Chondrocyte (in vitro differentiated cells): ENCODE results near the gene SCGB1C1. TPM values are rescaled to one million over a fixed set of nuclear protein-coding genes. Genes with fewer than 3 reads are reported as not detected.
A peak's percentile ranks its signal among the peaks of the same experiment; 100 is the strongest.

ENCODE experiments used
- DNase-seq: peaks from one replicate; pipeline ENCODE4 v3.0.0; 2021; ENCODE audit warnings: mixed read lengths, low spot score
- H3K27ac Mint-ChIP-seq: one replicate; pipeline ENCODE4 v1.8.0; 2021; ENCODE audit warnings: mild to moderate bottlenecking, moderate library complexity, mixed read lengths; ENCODE audit not compliant: unreplicated experiment
- H3K27me3 Mint-ChIP-seq: 2 replicates; pipeline ENCODE4 v1.8.0; 2021; ENCODE audit warnings: low read depth, mixed read lengths
- H3K36me3 Mint-ChIP-seq: 2 replicates; pipeline ENCODE4 v1.8.0; 2021; ENCODE audit warnings: low read depth, mixed read lengths
- H3K4me1 Mint-ChIP-seq: 2 replicates; pipeline ENCODE4 v1.8.0; 2021; ENCODE audit warnings: low read depth, mild to moderate bottlenecking, mixed read lengths
- H3K4me3 Mint-ChIP-seq: one replicate; pipeline ENCODE4 v1.8.0; 2021; ENCODE audit warnings: mild to moderate bottlenecking, moderate library complexity, mixed read lengths; ENCODE audit not compliant: unreplicated experiment
- H3K9me3 Mint-ChIP-seq: 2 replicates; pipeline ENCODE4 v1.8.0; 2021; ENCODE audit warnings: low read depth, mixed read lengths
- total RNA-seq: library from RNA; stranded (reverse); gene quantifications from 3 replicates; pipeline ENCODE4 v1.2.1, GENCODE V29; 2021
- TF ChIP-seq, protein P1 (sequence below): fragments of 200-600 bp; sonication (generic); IDR thresholded peaks from 2 replicates; pipeline ENCODE4 v1.5.0; 2021; ENCODE audit warnings: antibody characterized with exemption, mild to moderate bottlenecking, moderate library complexity

SCGB1C1 gene
- total RNA-seq, 1 donor from 2014 or later, result not detected

DNA sequence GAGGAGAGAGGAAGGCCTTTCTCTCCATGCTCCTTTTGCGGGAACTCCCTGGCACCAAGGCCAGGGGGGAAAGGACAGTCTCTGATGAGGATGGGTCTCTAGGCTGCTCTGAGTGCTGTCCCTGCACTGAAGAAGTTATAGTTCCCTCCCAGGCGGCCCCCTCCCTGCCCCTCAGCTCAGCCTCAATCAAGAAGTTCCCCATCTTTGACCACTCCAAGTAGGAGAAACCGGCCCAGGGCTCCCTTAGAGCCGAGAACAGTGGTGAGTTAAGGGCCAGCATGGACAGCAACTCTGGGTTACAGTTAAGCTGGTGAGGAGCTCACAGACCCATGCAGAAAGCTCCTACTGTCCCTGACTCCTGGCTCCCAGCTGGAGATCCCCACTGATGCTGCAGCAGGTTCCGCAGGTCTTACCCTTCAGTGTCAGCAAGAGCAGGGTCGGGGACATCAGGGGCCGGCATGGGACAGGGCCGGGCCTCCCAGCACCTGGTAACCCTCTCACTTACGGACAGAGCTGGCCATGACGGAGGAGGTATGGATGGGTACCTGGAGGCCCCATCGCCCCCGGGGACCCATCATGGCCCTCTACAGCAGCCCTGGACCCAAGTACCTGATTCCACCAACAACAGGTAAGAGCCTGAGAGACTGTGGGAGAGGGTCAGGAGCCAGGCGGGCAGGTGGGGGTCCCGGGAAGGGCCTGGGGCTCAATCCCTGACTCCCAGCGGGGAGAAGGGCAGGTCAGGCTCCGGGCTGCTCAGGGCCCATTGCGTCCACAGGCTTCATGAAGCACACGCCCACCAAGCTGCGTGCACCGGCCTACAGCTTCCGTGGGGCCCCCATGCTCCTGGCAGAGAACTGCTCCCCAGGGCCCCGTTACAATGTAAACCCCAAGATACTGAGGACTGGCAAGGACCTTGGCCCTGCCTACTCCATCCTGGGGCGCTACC is 4.2 kb downstream of the SCGB1C1 start:
- Mint-ChIP-seq H3K9me3 (no peaks in the 10 kb centered on the region), H3K4me1 (no peaks in the 10 kb centered on the region), H3K4me3 (no peak overlapping the region), H3K36me3 (peaks cover 3% of the 10 kb centered on the region), H3K27ac (no peak overlapping the region), H3K27me3 (no peaks in the 10 kb centered on the region)
- TF ChIP-seq, protein P1, sequence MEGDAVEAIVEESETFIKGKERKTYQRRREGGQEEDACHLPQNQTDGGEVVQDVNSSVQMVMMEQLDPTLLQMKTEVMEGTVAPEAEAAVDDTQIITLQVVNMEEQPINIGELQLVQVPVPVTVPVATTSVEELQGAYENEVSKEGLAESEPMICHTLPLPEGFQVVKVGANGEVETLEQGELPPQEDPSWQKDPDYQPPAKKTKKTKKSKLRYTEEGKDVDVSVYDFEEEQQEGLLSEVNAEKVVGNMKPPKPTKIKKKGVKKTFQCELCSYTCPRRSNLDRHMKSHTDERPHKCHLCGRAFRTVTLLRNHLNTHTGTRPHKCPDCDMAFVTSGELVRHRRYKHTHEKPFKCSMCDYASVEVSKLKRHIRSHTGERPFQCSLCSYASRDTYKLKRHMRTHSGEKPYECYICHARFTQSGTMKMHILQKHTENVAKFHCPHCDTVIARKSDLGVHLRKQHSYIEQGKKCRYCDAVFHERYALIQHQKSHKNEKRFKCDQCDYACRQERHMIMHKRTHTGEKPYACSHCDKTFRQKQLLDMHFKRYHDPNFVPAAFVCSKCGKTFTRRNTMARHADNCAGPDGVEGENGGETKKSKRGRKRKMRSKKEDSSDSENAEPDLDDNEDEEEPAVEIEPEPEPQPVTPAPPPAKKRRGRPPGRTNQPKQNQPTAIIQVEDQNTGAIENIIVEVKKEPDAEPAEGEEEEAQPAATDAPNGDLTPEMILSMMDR, result no peak
- DNase-seq, result peak; percentile 72

DNA sequence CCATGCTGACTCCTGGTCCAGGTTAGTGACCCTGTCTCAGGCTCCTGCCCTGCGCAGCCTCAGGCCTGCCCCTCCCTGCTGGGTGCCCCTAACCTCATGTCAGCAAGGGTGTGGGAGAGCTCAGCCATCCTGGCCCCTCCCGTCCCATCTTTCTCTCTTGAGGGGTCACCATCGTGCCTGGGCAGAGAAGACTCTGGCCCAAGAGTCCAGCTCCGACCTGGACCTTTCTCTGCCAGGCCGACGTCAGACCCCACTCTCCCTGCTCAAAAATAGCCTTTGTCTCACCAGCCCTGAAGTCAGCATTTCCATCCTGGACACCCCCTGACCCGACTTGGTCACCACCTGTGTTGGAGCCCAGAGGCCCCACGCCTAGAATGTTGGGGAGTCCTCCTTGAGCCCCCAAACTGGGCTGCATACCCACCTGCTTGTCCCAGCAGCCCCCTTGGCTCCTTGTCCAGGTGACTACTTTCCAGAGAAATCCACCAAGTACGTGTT is 4.9 kb downstream of the SCGB1C1 start:
- peaks cover under 1% of the 10 kb centered on the region for H3K4me1 Mint-ChIP-seq

DNA sequence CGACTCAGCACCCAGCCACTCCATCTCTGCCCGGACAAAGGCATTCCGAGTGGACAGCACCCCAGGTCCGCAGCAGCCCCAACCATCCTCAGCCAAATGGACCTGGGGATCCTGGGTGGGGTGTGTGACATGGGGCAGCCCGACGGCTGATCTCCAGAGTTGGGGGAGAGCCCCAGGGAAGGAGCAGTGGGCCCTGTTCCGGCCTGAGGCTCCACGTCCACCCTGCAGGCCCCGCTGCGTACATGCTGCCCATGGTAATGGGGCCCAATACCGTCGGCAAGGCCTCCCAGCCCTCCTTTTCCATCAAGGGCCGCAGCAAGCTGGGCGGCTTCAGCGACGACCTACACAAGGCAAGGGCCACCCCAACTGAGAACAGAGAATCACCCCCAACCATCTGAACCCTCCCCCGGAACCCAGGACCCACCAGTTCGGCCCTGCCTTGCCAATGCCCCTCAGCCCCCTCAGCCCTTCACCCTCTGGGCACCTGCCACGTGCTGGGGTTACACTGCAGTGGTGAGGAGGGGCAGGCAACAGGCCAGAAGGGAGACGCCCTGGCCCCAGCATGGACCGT is 5.4 kb downstream of the SCGB1C1 start:
- TF ChIP-seq, protein P1, result no peak
- DNase-seq, result peak; percentile 70
- no peaks in the 10 kb centered on the region for H3K9me3 Mint-ChIP-seq
- peaks cover 5% of the 10 kb centered on the region for H3K36me3 Mint-ChIP-seq
- no peak overlapping the region for H3K27ac Mint-ChIP-seq
- peaks cover 5% of the 10 kb centered on the region for H3K4me1 Mint-ChIP-seq
- H3K27me3 Mint-ChIP-seq, result no peaks in the 10 kb centered on the region
- H3K4me3 Mint-ChIP-seq, result no peak overlapping the region

More for the DNA sequence above, 4.9 kb downstream of the SCGB1C1 start:
- Mint-ChIP-seq H3K9me3 (no peaks in the 10 kb centered on the region), H3K36me3 (peaks cover 5% of the 10 kb centered on the region), H3K27me3 (no peaks in the 10 kb centered on the region), H3K27ac (no peak overlapping the region), H3K4me3 (no peak overlapping the region)
- no peak for DNase-seq
- TF ChIP-seq, protein P1, result no peak

DNA sequence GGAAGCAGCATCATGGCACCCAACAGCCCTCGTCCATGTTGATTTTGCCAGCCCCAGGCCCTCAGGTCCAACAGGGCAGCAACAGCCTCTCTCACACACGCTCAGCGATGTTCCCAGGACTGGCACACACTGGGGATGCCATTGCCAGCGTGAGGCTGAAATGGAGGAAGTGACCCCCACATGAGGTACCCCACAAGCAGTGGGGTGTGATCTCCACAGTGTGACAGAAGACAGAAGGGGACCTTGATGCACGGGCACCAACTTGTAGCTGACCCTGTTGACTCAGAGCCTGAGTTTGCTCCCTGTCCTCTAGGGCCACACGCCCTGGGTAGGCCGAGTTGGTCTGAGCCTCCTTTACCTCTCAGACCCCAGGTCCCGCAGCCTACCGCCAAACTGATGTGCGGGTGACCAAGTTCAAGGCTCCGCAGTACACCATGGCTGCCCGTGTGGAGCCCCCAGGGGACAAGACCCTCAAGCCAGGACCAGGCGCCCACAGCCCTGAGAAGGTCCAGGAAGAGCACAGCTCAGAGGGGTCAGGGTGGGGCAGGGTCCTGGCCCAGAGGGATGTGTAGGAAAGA is 6.2 kb downstream of the SCGB1C1 start:
- Mint-ChIP-seq H3K27ac (no peak overlapping the region), H3K27me3 (no peaks in the 10 kb centered on the region), H3K36me3 (peaks cover 10% of the 10 kb centered on the region), H3K9me3 (no peaks in the 10 kb centered on the region), H3K4me3 (no peak overlapping the region), H3K4me1 (peaks cover 13% of the 10 kb centered on the region)
- peak; percentile 79 for DNase-seq
- TF ChIP-seq, protein P1, result no peak

DNA sequence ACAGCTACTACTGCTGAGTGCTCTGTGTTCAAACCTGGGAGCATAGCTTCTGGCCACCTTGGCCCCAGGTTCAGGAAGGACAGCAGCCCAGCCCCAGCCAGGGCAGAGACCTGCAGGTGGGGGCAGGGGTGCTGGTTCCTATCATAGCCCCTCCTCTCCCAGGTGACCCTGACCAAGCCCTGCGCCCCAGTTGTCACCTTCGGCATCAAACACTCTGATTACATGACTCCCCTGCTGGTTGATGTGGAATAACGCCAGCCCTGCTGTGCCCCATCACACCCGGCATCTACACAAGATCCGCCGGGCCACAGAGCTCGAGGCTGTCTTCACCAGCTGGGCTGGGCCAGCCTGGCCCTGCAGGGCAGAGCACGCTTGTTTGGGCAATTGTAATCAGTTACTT is 6.9 kb downstream of the SCGB1C1 start:
- no peaks in the 10 kb centered on the region for H3K27me3 Mint-ChIP-seq
- peak; percentile 70 for DNase-seq
- no peak overlapping the region for H3K27ac Mint-ChIP-seq
- H3K9me3 Mint-ChIP-seq, result no peaks in the 10 kb centered on the region
- TF ChIP-seq, protein P1, result no peak
- H3K4me3 Mint-ChIP-seq, result no peak overlapping the region
- peaks cover 12% of the 10 kb centered on the region for H3K36me3 Mint-ChIP-seq
- peaks cover 17% of the 10 kb centered on the region for H3K4me1 Mint-ChIP-seq
